Testis (tissue), 2 donors: ENCODE results near the gene MAMDC2.

Experiments used
- CTCF ChIP-seq, 3 experiments: fragments of 450-650 bp in 2 of 3; fragments of 200-600 bp in 1 of 3; sonication (generic) in 1 of 3; IDR thresholded peaks; one replicate each; pipeline ENCODE4 v1.5.1; 2016 to 2019; ENCODE audit warnings: antibody characterized with exemption in 3 of 3, mild to moderate bottlenecking in 2 of 3, moderate library complexity in 1 of 3
- POLR2A ChIP-seq: fragments of 450-650 bp; IDR thresholded peaks from one replicate; pipeline ENCODE4 v1.6.1; 2017; ENCODE audit warnings: antibody characterized with exemption, mild to moderate bottlenecking, moderate library complexity

GRCh38 chr9:70261131-70261870 lies 217.7 kb downstream of the MAMDC2 start:
- TF ChIP-seq CTCF (IDR thresholded peaks at IDR 0.05) (no peak), POLR2A (no peak)
